ENCODE measurements around the gene OR10T2. TPM values are rescaled to one million over a fixed set of nuclear protein-coding genes. Genes with fewer than 3 reads are reported as not detected.
"Not testable (repeated sequence)": the region's sequence is repeated elsewhere in the genome, so short reads cannot be mapped to it uniquely, and the experiment has no call there.

The OR10T2 gene
- not detected in 2 replicates for total RNA-seq

- Mint-ChIP-seq H3K4me3 (no peak within 1 kb of the TSS), H3K36me3 (ENCODE audit: low read depth) (no peaks in the 10 kb centered on the region)
These were observed at the start of gene OR10T2 for GRCh38 chr1:158398818-158399514. OR10T2 (minus strand) TSS chr1:158399466; CDS start chr1:158399466, 0 bp downstream.

GRCh38 chr1:158445376-158445775 lies 46.1 kb upstream of the OR10T2 start:
- Mint-ChIP-seq H3K9me3 (no peaks in the 10 kb centered on the region), H3K4me1 (no peaks in the 10 kb centered on the region), H3K36me3 (ENCODE audit: low read depth) (no peaks in the 10 kb centered on the region), H3K27ac (no peak overlapping the region), H3K27me3 (no peaks in the 10 kb centered on the region), H3K4me3 (no peak overlapping the region)
- no peak for DNase-seq
- intact Hi-C loops (cut with micrococcal nuclease): no loop called here

More at GRCh38 chr1:158398818-158399514, at the start of gene OR10T2:
- no peak for DNase-seq
- Mint-ChIP-seq H3K4me1 (peaks cover 3% of the 10 kb centered on the region), H3K27me3 (peaks cover 26% of the 10 kb centered on the region), H3K27ac (no peak within 1 kb of the TSS), H3K9me3 (no peaks in the 10 kb centered on the region)
- intact Hi-C loops (cut with micrococcal nuclease): no loop called here

GRCh38 chr1:158434741-158435140 lies 35.5 kb upstream of the OR10T2 start:
- DNase-seq: no peak
- peaks cover 9% of the 10 kb centered on the region for H3K9me3 Mint-ChIP-seq
- intact Hi-C loops (cut with micrococcal nuclease): no loop called here

GRCh38 chr1:158430163-158430562 lies 30.9 kb upstream of the OR10T2 start:
- DNase-seq; H3K36me3 Mint-ChIP-seq (ENCODE audit: low read depth); intact Hi-C loops (cut with micrococcal nuclease); H3K4me3 Mint-ChIP-seq; H3K27me3 Mint-ChIP-seq; H3K27ac Mint-ChIP-seq; H3K4me1 Mint-ChIP-seq: not testable (repeated sequence)
- peaks cover 15% of the 10 kb centered on the region for H3K9me3 Mint-ChIP-seq

More at GRCh38 chr1:158434741-158435140, 35.5 kb upstream of the OR10T2 start:
- no peak overlapping the region for H3K27ac Mint-ChIP-seq
- H3K4me1 Mint-ChIP-seq: no peaks in the 10 kb centered on the region
- H3K36me3 Mint-ChIP-seq (ENCODE audit: low read depth): no peaks in the 10 kb centered on the region
- no peak overlapping the region for H3K4me3 Mint-ChIP-seq
- peaks cover 2% of the 10 kb centered on the region for H3K27me3 Mint-ChIP-seq

GRCh38 chr1:158426137-158426536 lies 26.9 kb upstream of the OR10T2 start, which contains the start of gene OR10K2:
OR10K2 (minus strand) TSS chr1:158426237; CDS start chr1:158420866, 5,371 bp downstream.
- intact Hi-C loops (cut with micrococcal nuclease): no loop called here
- Mint-ChIP-seq H3K27ac (no peak within 1 kb of the TSS), H3K27me3 (peaks cover 1% of the 10 kb centered on the region), H3K4me1 (no peaks in the 10 kb centered on the region), H3K4me3 (no peak within 1 kb of the TSS), H3K36me3 (ENCODE audit: low read depth) (no peaks in the 10 kb centered on the region), H3K9me3 (peaks cover 10% of the 10 kb centered on the region)
- DNase-seq: no peak

GRCh38 chr1:158425027-158425426 lies 25.8 kb upstream of the OR10T2 start:
- intact Hi-C loops (cut with micrococcal nuclease): no loop called here

GRCh38 chr1:158422212-158422611 lies 22.9 kb upstream of the OR10T2 start:
- H3K27me3 Mint-ChIP-seq: peaks cover 1% of the 10 kb centered on the region
- intact Hi-C loops (cut with micrococcal nuclease): no loop called here
- no peaks in the 10 kb centered on the region for H3K4me1 Mint-ChIP-seq
- H3K27ac Mint-ChIP-seq: no peak overlapping the region
- no peak for DNase-seq
- H3K9me3 Mint-ChIP-seq: no peaks in the 10 kb centered on the region
- H3K36me3 Mint-ChIP-seq (ENCODE audit: low read depth): no peaks in the 10 kb centered on the region
- no peak overlapping the region for H3K4me3 Mint-ChIP-seq

More at GRCh38 chr1:158425027-158425426, 25.8 kb upstream of the OR10T2 start:
- H3K9me3 Mint-ChIP-seq: peaks cover 9% of the 10 kb centered on the region
- peaks cover 1% of the 10 kb centered on the region for H3K27me3 Mint-ChIP-seq
- no peaks in the 10 kb centered on the region for H3K4me1 Mint-ChIP-seq
- H3K4me3 Mint-ChIP-seq: no peak overlapping the region
- DNase-seq: no peak
- no peak overlapping the region for H3K27ac Mint-ChIP-seq
- H3K36me3 Mint-ChIP-seq (ENCODE audit: low read depth): no peaks in the 10 kb centered on the region

GRCh38 chr1:158417586-158417985 lies 18.3 kb upstream of the OR10T2 start:
- Mint-ChIP-seq H3K27ac (no peak overlapping the region), H3K36me3 (ENCODE audit: low read depth) (no peaks in the 10 kb centered on the region)

GRCh38 chr1:158414651-158415345 lies 15.5 kb upstream of the OR10T2 start:
- intact Hi-C loops (cut with micrococcal nuclease): no loop called here
- no peak overlapping the region for H3K4me3 Mint-ChIP-seq
- H3K4me1 Mint-ChIP-seq: no peaks in the 10 kb centered on the region
- DNase-seq: no peak
- H3K36me3 Mint-ChIP-seq (ENCODE audit: low read depth): no peaks in the 10 kb centered on the region
- no peak overlapping the region for H3K27ac Mint-ChIP-seq
- H3K27me3 Mint-ChIP-seq: peaks cover 2% of the 10 kb centered on the region
- no peaks in the 10 kb centered on the region for H3K9me3 Mint-ChIP-seq

More at GRCh38 chr1:158417586-158417985, 18.3 kb upstream of the OR10T2 start:
- H3K9me3 Mint-ChIP-seq: no peaks in the 10 kb centered on the region
- no peak overlapping the region for H3K4me3 Mint-ChIP-seq
- no peaks in the 10 kb centered on the region for H3K4me1 Mint-ChIP-seq
- no peak for DNase-seq
- H3K27me3 Mint-ChIP-seq: no peaks in the 10 kb centered on the region
- intact Hi-C loops (cut with micrococcal nuclease): no loop called here

GRCh38 chr1:158407092-158407491 lies 7.8 kb upstream of the OR10T2 start:
- intact Hi-C loops (cut with micrococcal nuclease): no loop called here
- Mint-ChIP-seq H3K27me3 (peaks cover 5% of the 10 kb centered on the region), H3K4me3 (no peak overlapping the region), H3K27ac (no peak overlapping the region), H3K4me1 (no peaks in the 10 kb centered on the region), H3K9me3 (no peaks in the 10 kb centered on the region), H3K36me3 (ENCODE audit: low read depth) (no peaks in the 10 kb centered on the region)
- DNase-seq: no peak

GRCh38 chr1:158400871-158401270 lies 1.6 kb upstream of the OR10T2 start:
- Mint-ChIP-seq H3K4me1 (peaks cover 3% of the 10 kb centered on the region), H3K27me3 (peaks cover 24% of the 10 kb centered on the region), H3K4me3 (no peak overlapping the region), H3K9me3 (no peaks in the 10 kb centered on the region), H3K27ac (no peak overlapping the region), H3K36me3 (ENCODE audit: low read depth) (no peaks in the 10 kb centered on the region)
- intact Hi-C loops (cut with micrococcal nuclease): no loop called here
- DNase-seq: no peak

GRCh38 chr1:158396646-158397045 lies 2.6 kb downstream of the OR10T2 start:
- H3K27ac Mint-ChIP-seq: no peak overlapping the region
- intact Hi-C loops (cut with micrococcal nuclease): no loop called here
- peaks cover 23% of the 10 kb centered on the region for H3K27me3 Mint-ChIP-seq
- H3K4me3 Mint-ChIP-seq: no peak overlapping the region
- H3K4me1 Mint-ChIP-seq: peaks cover 3% of the 10 kb centered on the region
- no peaks in the 10 kb centered on the region for H3K36me3 Mint-ChIP-seq (ENCODE audit: low read depth)
- H3K9me3 Mint-ChIP-seq: no peaks in the 10 kb centered on the region
- DNase-seq: no peak

- Mint-ChIP-seq H3K36me3 (ENCODE audit: low read depth) (no peaks in the 10 kb centered on the region), H3K27ac (no peak overlapping the region), H3K4me3 (no peak overlapping the region), H3K9me3 (no peaks in the 10 kb centered on the region), H3K4me1 (no peaks in the 10 kb centered on the region), H3K27me3 (peaks cover 6% of the 10 kb centered on the region)
- no peak for DNase-seq
- intact Hi-C loops (cut with micrococcal nuclease): no loop called here
These were observed 5.8 kb downstream of the OR10T2 start for GRCh38 chr1:158393476-158393875.

GRCh38 chr1:158391099-158391498 lies 8.2 kb downstream of the OR10T2 start:
- no peak overlapping the region for H3K4me3 Mint-ChIP-seq
- peaks cover 5% of the 10 kb centered on the region for H3K27me3 Mint-ChIP-seq
- intact Hi-C loops (cut with micrococcal nuclease): no loop called here
- H3K27ac Mint-ChIP-seq: no peak overlapping the region
- no peaks in the 10 kb centered on the region for H3K4me1 Mint-ChIP-seq
- no peaks in the 10 kb centered on the region for H3K36me3 Mint-ChIP-seq (ENCODE audit: low read depth)
- H3K9me3 Mint-ChIP-seq: no peaks in the 10 kb centered on the region
- no peak for DNase-seq

Measured in activated CD4-positive, alpha-beta T cell treated with anti-CD3 and anti-CD28 coated beads, Interleukin-2, amount 10 ng/mL, durations not matched to agents 24 days and 14 days (primary cell).